ENCODE results near the gene MOCS1. TPM values are rescaled to one million over a fixed set of nuclear protein-coding genes. Genes with fewer than 3 reads are reported as not detected.

Gene MOCS1
- total and polyA plus RNA-seq, 2 donors (not counting 1 experiment from before 2014, with no cell fraction given) = 0.15 TPM; not detected in 1

GRCh38 chr6:39953076-39953618 is 18.9 kb upstream of the MOCS1 start:
- WGBS (ENCODE audit: insufficient coverage) = 82% methylated on average over 2 of the region's 2 CpGs
- Mint-ChIP-seq H3K4me3 (no peak overlapping the region), H3K9me3 (ENCODE audit: insufficient read depth) (peaks cover 8% of the 10 kb centered on the region), H3K27ac (no peak overlapping the region), H3K27me3 (peaks cover 4% of the 10 kb centered on the region), H3K4me1 (no peaks in the 10 kb centered on the region)
- Histone ChIP-seq H3K9ac (ENCODE audit: low read length) (no peak overlapping the region), H3K27me3 (replicated peaks in 1 of 4; ENCODE audit: control extremely low read depth in 1 of 4, control insufficient read depth in 3 of 4, insufficient read depth in 4 of 4, low read length in 3 of 4) (no peaks in the 10 kb centered on the region), H3K4me3 (ENCODE audit: control extremely low read depth in 1 of 5, extremely low read depth in 1 of 5, insufficient read depth in 1 of 5, low read depth in 2 of 5, low read length in 4 of 5) (no peak overlapping the region), H3K27ac (ENCODE audit: low read length in 2 of 2) (no peak overlapping the region), H3K4me1 (ENCODE audit: control insufficient read depth in 2 of 2, insufficient read depth in 2 of 2, low read length in 2 of 2) (no peaks in the 10 kb centered on the region), H3K4me2 (replicated peaks; ENCODE audit: low read depth, low read length, poor library complexity, severe bottlenecking) (no peak overlapping the region), H3K79me2 (ENCODE audit: control insufficient read depth, insufficient read depth, low read length) (no peaks in the 10 kb centered on the region), H2AFZ (ENCODE audit: insufficient read depth, low read depth, low read length, poor library complexity, severe bottlenecking) (no peak overlapping the region), H3K36me3 (replicated peaks in 1 of 2; ENCODE audit: control extremely low read depth in 1 of 2, control insufficient read depth in 1 of 2, extremely low read depth in 1 of 2, insufficient read depth in 2 of 2, low read length in 1 of 2) (no peaks in the 10 kb centered on the region), H3K9me3 (ENCODE audit: control extremely low read depth in 1 of 3, control insufficient read depth in 2 of 3, insufficient read depth in 1 of 3, low read length in 2 of 3) (peaks cover 0 to 3% (median 0%) of the 10 kb centered on the region in 3 donors), H4K20me1 (ENCODE audit: control insufficient read depth, insufficient read depth, low read length, poor library complexity, severe bottlenecking) (no peaks in the 10 kb centered on the region)
- no peak for TF ChIP-seq EZH2 (IDR thresholded peaks at IDR 0.05; ENCODE audit: borderline replicate concordance, insufficient read depth, low read depth, low read length, poor library complexity, severe bottlenecking)
- CTCF ChIA-PET = no interaction called here
- ATAC-seq (ENCODE audit: low read depth) (no peak), DNase-seq (no peak)
- intact Hi-C loops (cut with micrococcal nuclease) = no loop called here
- POLR2A ChIA-PET = no interaction called here

DNA sequence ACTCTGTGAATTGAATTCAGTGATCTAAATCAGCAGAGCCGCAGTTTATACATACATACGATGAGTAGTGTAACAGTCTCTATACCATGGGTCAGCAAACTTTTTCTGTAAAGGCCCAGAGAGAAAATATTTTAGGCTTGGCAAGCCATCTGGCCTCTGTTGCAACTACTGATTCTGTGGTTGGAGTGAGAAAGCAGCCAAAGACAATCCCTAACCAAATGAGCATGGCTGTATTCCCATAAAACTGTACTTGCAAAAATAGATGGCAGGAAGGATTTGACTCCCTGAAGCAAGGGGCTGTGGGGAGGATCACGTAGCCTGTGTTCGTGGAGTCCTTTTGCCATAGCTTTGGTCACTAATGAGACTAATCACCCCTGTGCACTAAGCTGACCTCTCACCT is 17.9 kb upstream of the MOCS1 start:
- ATAC-seq (ENCODE audit: low read depth) (no peak), DNase-seq (no peak)
- no peaks in the 10 kb centered on the region for H4K20me1 ChIP-seq (ENCODE audit: control insufficient read depth, insufficient read depth, low read length, poor library complexity, severe bottlenecking)
- no peak overlapping the region for H3K27ac Mint-ChIP-seq
- no peaks in the 10 kb centered on the region for H3K4me1 ChIP-seq (ENCODE audit: control insufficient read depth in 2 of 2, insufficient read depth in 2 of 2, low read length in 2 of 2)
- no peak overlapping the region for H2AFZ ChIP-seq (ENCODE audit: insufficient read depth, low read depth, low read length, poor library complexity, severe bottlenecking)
- no peaks in the 10 kb centered on the region for H3K4me1 Mint-ChIP-seq
- no peaks in the 10 kb centered on the region for H3K36me3 ChIP-seq (replicated peaks in 1 of 2; ENCODE audit: control extremely low read depth in 1 of 2, control insufficient read depth in 1 of 2, extremely low read depth in 1 of 2, insufficient read depth in 2 of 2, low read length in 1 of 2)
- H3K4me3 ChIP-seq (ENCODE audit: control extremely low read depth in 1 of 5, extremely low read depth in 1 of 5, insufficient read depth in 1 of 5, low read depth in 2 of 5, low read length in 4 of 5) = no peak overlapping the region
- no peak for TF ChIP-seq CTCF (IDR thresholded peaks at IDR 0.05)
- no peak for TF ChIP-seq EZH2 (IDR thresholded peaks at IDR 0.05; ENCODE audit: borderline replicate concordance, insufficient read depth, low read depth, low read length, poor library complexity, severe bottlenecking)
- peaks cover 0 to 3% (median 0%) of the 10 kb centered on the region in 3 donors for H3K9me3 ChIP-seq (ENCODE audit: control extremely low read depth in 1 of 3, control insufficient read depth in 2 of 3, insufficient read depth in 1 of 3, low read length in 2 of 3)
- no peak overlapping the region for H3K9ac ChIP-seq (ENCODE audit: low read length)
- POLR2A ChIA-PET = no interaction called here
- H3K27me3 ChIP-seq (replicated peaks in 1 of 4; ENCODE audit: control extremely low read depth in 1 of 4, control insufficient read depth in 3 of 4, insufficient read depth in 4 of 4, low read length in 3 of 4) = no peaks in the 10 kb centered on the region
- intact Hi-C loops (cut with micrococcal nuclease) = no loop called here
- 80% methylated on average over 1 of the region's 4 CpGs for WGBS (ENCODE audit: insufficient coverage)
- no peak overlapping the region for H3K4me3 Mint-ChIP-seq
- peaks cover 8% of the 10 kb centered on the region for H3K9me3 Mint-ChIP-seq (ENCODE audit: insufficient read depth)
- H3K4me2 ChIP-seq (replicated peaks; ENCODE audit: low read depth, low read length, poor library complexity, severe bottlenecking) = no peak overlapping the region
- CTCF ChIA-PET = no interaction called here
- no peak overlapping the region for H3K27ac ChIP-seq (ENCODE audit: low read length in 2 of 2)
- peaks cover 3% of the 10 kb centered on the region for H3K27me3 Mint-ChIP-seq
- H3K79me2 ChIP-seq (ENCODE audit: control insufficient read depth, insufficient read depth, low read length) = no peaks in the 10 kb centered on the region

Data from B cell (primary cell).